HepG2 (cell line): ENCODE results near the gene CSRNP3. TPM values are rescaled to one million over a fixed set of nuclear protein-coding genes. Genes with fewer than 3 reads are reported as not detected.

Experiments used
- ATAC-seq: fragments of 200-7000 bp; cut with Tn5 transposase; 3 replicates; pipeline ENCODE4 v1.9.1; 2020; ENCODE audit warnings: mild to moderate bottlenecking, moderate library complexity
- BruUV-seq: library from RNA; stranded (reverse); fragments of 400-500 nt; replicated peaks from 2 replicates; lab custom pipeline; 2021; lab: Mats Ljungman, UMichigan
- CTCF ChIA-PET: fragments of 300-600 bp; formaldehyde crosslinking; extraction: SDS; loops from one replicate; lab custom pipeline; 2021; ENCODE audit warnings: low total read pairs, inconsistent platforms, low intra/inter-chr PET ratio; lab: Yijun Ruan, JAX
- POLR2A ChIA-PET: fragments of 350-600 bp; sonication (Branson Sonifier 250); formaldehyde crosslinking; loops from one replicate; lab custom pipeline; 2020; ENCODE audit warnings: antibody characterized with exemption, inconsistent platforms; lab: Yijun Ruan, JAX
- DNase-seq: peaks from one replicate; pipeline ENCODE4 v3.0.0-alpha.2; 2015; ENCODE audit warnings: low spot score
- FAIRE-seq: peaks from 3 replicates; lab custom pipeline; 2011; peaks lifted over from hg19 to GRCh38; lab: Jason Lieb, UNC
- H2AFZ ChIP-seq: one replicate; pipeline ENCODE4 v1.6.1; 2011; ENCODE audit warnings: low read length, inconsistent platforms
- H3K27ac ChIP-seq: fragments of 300-600 bp; 3 replicates; pipeline ENCODE4 v1.8.0; 2011; ENCODE audit warnings: mixed run types, mild to moderate bottlenecking, mixed read lengths, low read length, inconsistent platforms; ENCODE audit not compliant: insufficient read depth; ENCODE audit errors: extremely low read length
- H3K27me3 ChIP-seq, 2 experiments: fragments of 200-600 bp in 1 of 2; 2 replicates in 1 of 2; 3 replicates in 1 of 2; pipeline versions ENCODE4 v1.6.0 to v1.8.0; 2011; ENCODE audit warnings: low read length in 2 of 2, mild to moderate bottlenecking in 2 of 2, moderate library complexity in 2 of 2, inconsistent platforms in 1 of 2; ENCODE audit not compliant: insufficient read depth in 2 of 2, control insufficient read depth in 1 of 2
- H3K36me3 ChIP-seq, 2 experiments: fragments of 200-600 bp in 1 of 2; replicated peaks in 1 of 2; 2 replicates in 1 of 2; 3 replicates in 1 of 2; pipeline versions ENCODE4 v1.5.1 to v1.8.0; 2011; ENCODE audit warnings: low read length in 2 of 2, inconsistent platforms in 1 of 2; ENCODE audit not compliant: insufficient read depth in 2 of 2, control insufficient read depth in 1 of 2
- H3K4me1 ChIP-seq: 2 replicates; pipeline ENCODE4 v1.5.1; 2012; ENCODE audit warnings: low read length, inconsistent platforms; ENCODE audit not compliant: insufficient read depth
- H3K4me2 ChIP-seq: 2 replicates; pipeline ENCODE4 v1.6.0; 2011; ENCODE audit warnings: low read depth, low read length, inconsistent platforms
- H3K4me3 ChIP-seq, 3 experiments: fragments of 200-600 bp in 1 of 3; sonication (generic), shearing (Covaris generic) in 1 of 3; replicated peaks in 1 of 3; 2 replicates each; pipeline ENCODE4 v1.5.1; 2011 to 2016; ENCODE audit warnings: low read length in 3 of 3, inconsistent platforms in 2 of 3, low read depth in 2 of 3, mild to moderate bottlenecking in 2 of 3, control low read depth in 1 of 3, mixed read lengths in 1 of 3; ENCODE audit not compliant: insufficient read depth in 1 of 3
- H3K79me2 ChIP-seq: one replicate; pipeline ENCODE4 v1.6.1; 2011; ENCODE audit warnings: low read length, inconsistent platforms; ENCODE audit not compliant: insufficient read depth
- H3K9ac ChIP-seq: 2 replicates; pipeline ENCODE4 v1.6.0; 2011; ENCODE audit warnings: mild to moderate bottlenecking, low read depth, low read length, inconsistent platforms; ENCODE audit not compliant: insufficient read depth
- H3K9me3 ChIP-seq: 2 replicates; pipeline ENCODE4 v1.5.1; 2012; ENCODE audit warnings: mild to moderate bottlenecking, low read length
- H4K20me1 ChIP-seq: 2 replicates; pipeline ENCODE4 v1.6.0; 2011; ENCODE audit warnings: inconsistent platforms, mild to moderate bottlenecking, low read length, moderate library complexity; ENCODE audit not compliant: insufficient read depth
- ATF7 ChIP-seq, 2 experiments: fragments of 450-650 bp in 1 of 2; sonication (generic) in 1 of 2; formaldehyde crosslinking in 1 of 2; IDR thresholded peaks; 2 replicates each; pipeline versions ENCODE4 v1.4.0 to v1.6.1; 2016 to 2020; ENCODE audit warnings: antibody characterized with exemption in 1 of 2, mild to moderate bottlenecking in 1 of 2, missing genetic modification reagents in 1 of 2
- CREB1 ChIP-seq, 2 experiments: fragments of 450-650 bp in 1 of 2; IDR thresholded peaks; 2 replicates each; pipeline ENCODE4 v1.6.1; 2016 to 2017; ENCODE audit warnings: control low read depth in 1 of 2, mild to moderate bottlenecking in 1 of 2, missing compliant biosample characterization in 1 of 2, missing genetic modification characterization in 1 of 2
- MAFK ChIP-seq, 2 experiments: IDR thresholded peaks in 1 of 2; conservative IDR thresholded peaks in 1 of 2; 2 replicates each; pipeline ENCODE4 v1.6.1; 2011; ENCODE audit warnings: improper control_type of control experiment in 2 of 2, low read length in 2 of 2
- ZNF232 ChIP-seq: sonication (generic); formaldehyde crosslinking; IDR thresholded peaks from 2 replicates; pipeline ENCODE4 v1.4.0; 2020; ENCODE audit warnings: missing genetic modification reagents, borderline replicate concordance
- ZNF646 ChIP-seq: sonication (generic); formaldehyde crosslinking; IDR thresholded peaks from 2 replicates; pipeline ENCODE4 v1.9.0; 2021; ENCODE audit warnings: mild to moderate bottlenecking, missing genetic modification reagents
- WGBS: methylation state at CpG from one replicate; pipeline ENCODE4 v1.1.6; 2017; ENCODE audit warnings: low lambda C conversion rate; 5-methylcytosine and 5-hydroxymethylcytosine counted together
- in situ Hi-C: cut with HindIII; loops from 2 replicates; pipeline ENCODE4 v1.10.0; 2017; ENCODE audit warnings: low pct_unique_long_range_greater_than_20kb; ENCODE audit not compliant: extremely low pct_ligation_motif_present
- intact Hi-C: fragments of 100-400 bp; cut with micrococcal nuclease; formaldehyde crosslinking; loops from one replicate; pipeline ENCODE4 v1.10.0; 2022; ENCODE audit not compliant: unreplicated experiment
- polyA plus RNA-seq, 8 experiments: library from polyadenylated mRNA; depleted of rRNA in 3 of 8; stranded (reverse) in 7 of 8; unstranded in 1 of 8; fragments of >200 nt; fragmentation: Illumina TruSeq in 4 of 8; extraction: Trizol in 4 of 8; gene quantifications; 2 replicates each; pipeline versions ENCODE4 v1.2.1 to v1.2.3, GENCODE V29; 2011 to 2016; ENCODE audit warnings: low read depth in 4 of 8, missing spikeins in 1 of 8, mixed read lengths in 1 of 8; ENCODE audit not compliant: insufficient read depth in 1 of 8
- total RNA-seq, 5 experiments: library from RNA; depleted of rRNA; stranded (reverse); fragments of >200 nt; fragmentation: Illumina TruSeq; extraction: Trizol; gene quantifications; 2 replicates each; pipeline ENCODE4 v1.2.3, GENCODE V29; 2016; ENCODE audit warnings: low read depth in 1 of 5

CSRNP3 gene
- total and polyA plus RNA-seq, 2 of the 13 experiments (the other 11 are each of a cell fraction or from before 2014, with no cell fraction given), result not detected

DNA sequence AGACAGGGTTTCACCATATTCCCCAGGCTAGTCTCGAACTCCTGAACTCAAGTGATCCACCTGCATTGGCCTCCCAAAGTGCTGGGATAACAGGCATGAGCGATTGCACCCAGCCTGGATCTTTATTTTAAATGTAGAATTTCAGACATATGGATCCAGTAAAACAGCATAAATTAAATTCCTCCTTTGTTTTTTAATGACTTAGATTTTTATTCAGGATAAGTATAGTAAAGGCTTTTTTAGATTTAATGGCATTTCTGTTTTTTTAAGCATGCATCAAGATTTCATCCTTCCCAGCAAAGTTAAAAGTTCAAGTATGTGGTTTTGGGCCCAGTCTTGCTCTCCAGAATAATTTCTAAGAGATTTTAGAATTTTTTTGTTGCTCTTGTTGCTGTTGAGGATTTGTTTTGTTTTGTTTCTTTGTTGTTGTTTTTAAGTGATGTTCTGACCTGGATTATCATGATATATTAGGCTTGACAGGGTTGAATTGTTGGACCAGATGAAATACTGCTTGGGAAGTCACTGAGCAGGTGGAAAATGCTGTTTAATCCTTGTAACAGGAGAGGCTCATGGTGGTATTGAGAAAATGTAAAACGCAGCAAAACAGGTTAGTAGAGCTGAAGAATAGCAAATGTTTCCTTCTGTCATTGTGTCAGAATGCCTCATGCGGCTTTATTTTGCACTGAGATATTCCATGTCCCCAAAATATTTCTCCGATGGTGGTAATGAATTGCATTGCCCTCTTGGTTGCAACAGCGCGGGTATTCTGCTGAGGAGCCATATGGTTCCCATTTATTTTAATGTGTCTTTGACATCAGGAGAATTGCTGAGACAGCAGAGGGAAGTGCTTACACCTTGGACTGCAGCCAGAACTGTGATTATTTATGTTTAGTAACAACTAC is 176.7 kb downstream of the CSRNP3 start:
- CTCF ChIA-PET, result no interaction called here
- no peak overlapping the region for H2AFZ ChIP-seq
- FAIRE-seq (no peak), ATAC-seq (no peak), DNase-seq (no peak)
- no peak overlapping the region for H3K27ac ChIP-seq
- no peaks in the 10 kb centered on the region for H3K4me1 ChIP-seq
- no peaks in the 10 kb centered on the region for H3K9me3 ChIP-seq
- no peak overlapping the region for H3K4me3 ChIP-seq
- TF ChIP-seq MAFK (conservative IDR thresholded peaks at IDR 0.05 in 1 of 2, IDR thresholded peaks at IDR 0.05 in 1 of 2; ENCODE audit: low read length in 2 of 2) (peak in 1 of 2 experiments; percentile 20; a peak in 1 of 4 replicates), ZNF232 (no peak)
- in situ Hi-C loops (no loop called here), intact Hi-C loops (no loop called here)
- no peaks in the 10 kb centered on the region for H3K79me2 ChIP-seq
- BruUV-seq, result no TSS peak
- H3K27me3 ChIP-seq, result no peaks in the 10 kb centered on the region
- POLR2A ChIA-PET, result no interaction called here
- no peak overlapping the region for H3K4me2 ChIP-seq
- 45% methylated on average over 7 of the region's 7 CpGs for WGBS
- no peaks in the 10 kb centered on the region for H4K20me1 ChIP-seq
- H3K9ac ChIP-seq, result no peak overlapping the region
- no peaks in the 10 kb centered on the region for H3K36me3 ChIP-seq

DNA sequence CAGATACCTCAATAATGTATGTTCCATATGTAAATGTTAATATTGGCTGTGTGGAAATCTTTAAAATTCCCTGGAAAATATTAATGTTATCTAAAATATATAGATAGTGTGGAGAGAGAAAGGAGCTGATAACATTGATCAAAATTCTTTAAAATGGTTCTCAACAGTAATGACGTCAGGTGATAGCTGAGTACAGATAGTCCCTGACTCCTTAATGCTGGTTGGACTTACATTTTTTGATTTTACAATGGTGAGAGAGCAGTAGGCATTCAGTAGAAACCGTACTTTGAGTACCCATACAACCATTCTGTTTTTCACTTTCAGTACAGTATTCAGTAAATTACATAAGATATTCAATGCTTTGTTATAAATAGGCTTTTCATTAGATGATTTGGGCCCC is 177.9 kb downstream of the CSRNP3 start:
- H3K4me2 ChIP-seq, result no peak overlapping the region
- H3K9me3 ChIP-seq, result no peaks in the 10 kb centered on the region
- no peaks in the 10 kb centered on the region for H3K79me2 ChIP-seq
- no peaks in the 10 kb centered on the region for H3K36me3 ChIP-seq
- BruUV-seq, result no TSS peak
- H2AFZ ChIP-seq, result no peak overlapping the region
- no peaks in the 10 kb centered on the region for H3K27me3 ChIP-seq
- ChIA-PET CTCF (no interaction called here), POLR2A (no interaction called here)
- in situ Hi-C loops (no loop called here), intact Hi-C loops (no loop called here)
- no peak for FAIRE-seq
- no peak for ATAC-seq
- no peak overlapping the region for H3K4me3 ChIP-seq
- WGBS, result 4% methylated on average over 2 of the region's 2 CpGs
- no peak for TF ChIP-seq ZNF646 (CRISPR knock-in tag)
- TF ChIP-seq ATF7 (IDR thresholded peaks at IDR 0.05), result peak; percentile 80
- no peak for TF ChIP-seq ATF7 (CRISPR knock-in tag; IDR thresholded peaks at IDR 0.05)
- TF ChIP-seq CREB1 (IDR thresholded peaks at IDR 0.05), result peak; percentile 74
- TF ChIP-seq CREB1 (CRISPR knock-in tag; IDR thresholded peaks at IDR 0.05), result no peak
- no peak overlapping the region for H3K9ac ChIP-seq
- H3K27ac ChIP-seq, result no peak overlapping the region
- no peaks in the 10 kb centered on the region for H4K20me1 ChIP-seq
- DNase-seq, result no peak
- H3K4me1 ChIP-seq, result no peaks in the 10 kb centered on the region
